ENCODE data around the gene ERLEC1. TPM values are rescaled to one million over a fixed set of nuclear protein-coding genes. Genes with fewer than 3 reads are reported as not detected.

The ERLEC1 gene
- total RNA-seq, 2 experiments from 2014 or later = 22.7 to 26.4 TPM

GRCh38 chr2:53787614-53788289 is 908 bp downstream of the ERLEC1 start:
- CTCF ChIA-PET (ENCODE audit: unreplicated experiment) = interaction anchor here (0.8 kb wide), 1 partner anchor 20 kb away, joined by 3 read pairs; the partner anchor contains the start of gene CHAC2
- intact Hi-C loops (cut with micrococcal nuclease; ENCODE audit: unreplicated experiment) = loop anchor here (5.0 kb wide), 1 partner anchor 315 kb away; no protein-coding TSS in a partner anchor
- POLR2A ChIA-PET = interaction anchor here (0.6 to 3.7 kb wide), 7 partner anchors 9 to 415 kb away, joined by 3 to 29 read pairs (median 4); partner anchors contain the start of gene CHAC2
- H3K9me3 ChIP-seq (ENCODE audit: low read length) = no peaks in the 10 kb centered on the region
- H3K4me1 ChIP-seq (ENCODE audit: insufficient read depth, low read length, poor library complexity, severe bottlenecking) = peaks cover 38% of the 10 kb centered on the region
- TF ChIP-seq EZH2phosphoT487 (IDR thresholded peaks at IDR 0.05; ENCODE audit: borderline replicate concordance, low read depth, low read length) = no peak
- TF ChIP-seq, protein P1, sequence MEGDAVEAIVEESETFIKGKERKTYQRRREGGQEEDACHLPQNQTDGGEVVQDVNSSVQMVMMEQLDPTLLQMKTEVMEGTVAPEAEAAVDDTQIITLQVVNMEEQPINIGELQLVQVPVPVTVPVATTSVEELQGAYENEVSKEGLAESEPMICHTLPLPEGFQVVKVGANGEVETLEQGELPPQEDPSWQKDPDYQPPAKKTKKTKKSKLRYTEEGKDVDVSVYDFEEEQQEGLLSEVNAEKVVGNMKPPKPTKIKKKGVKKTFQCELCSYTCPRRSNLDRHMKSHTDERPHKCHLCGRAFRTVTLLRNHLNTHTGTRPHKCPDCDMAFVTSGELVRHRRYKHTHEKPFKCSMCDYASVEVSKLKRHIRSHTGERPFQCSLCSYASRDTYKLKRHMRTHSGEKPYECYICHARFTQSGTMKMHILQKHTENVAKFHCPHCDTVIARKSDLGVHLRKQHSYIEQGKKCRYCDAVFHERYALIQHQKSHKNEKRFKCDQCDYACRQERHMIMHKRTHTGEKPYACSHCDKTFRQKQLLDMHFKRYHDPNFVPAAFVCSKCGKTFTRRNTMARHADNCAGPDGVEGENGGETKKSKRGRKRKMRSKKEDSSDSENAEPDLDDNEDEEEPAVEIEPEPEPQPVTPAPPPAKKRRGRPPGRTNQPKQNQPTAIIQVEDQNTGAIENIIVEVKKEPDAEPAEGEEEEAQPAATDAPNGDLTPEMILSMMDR (conservative IDR thresholded peaks at IDR 0.05; ENCODE audit: low read length) = no peak
- H3K4me3 ChIP-seq (ENCODE audit: low read depth, low read length, poor library complexity, severe bottlenecking) = peak overlapping the region; percentile 94
- H3K4me2 ChIP-seq (ENCODE audit: low read length) = peak overlapping the region; percentile 90
- peak; percentile 13 for DNase-seq (ENCODE audit: low spot score)
- peaks cover 78% of the 10 kb centered on the region for H3K79me2 ChIP-seq (ENCODE audit: insufficient read depth, low read depth, low read length)
- H2AFZ ChIP-seq (ENCODE audit: low read length) = peak overlapping the region; percentile 61
- H3K27ac ChIP-seq (ENCODE audit: low read depth, low read length, poor library complexity, severe bottlenecking) = peak overlapping the region; percentile 75
- BruUV-seq (replicated peaks) = TSS peak; percentile 77
- peaks cover 17% of the 10 kb centered on the region; the same call in 1 of the 2 replicates for H4K20me1 ChIP-seq (ENCODE audit: insufficient read depth, low read length)
- H3K9me2 ChIP-seq (ENCODE audit: insufficient read depth, low read length) = no peaks in the 10 kb centered on the region
- peaks cover 12% of the 10 kb centered on the region for H3K36me3 ChIP-seq (ENCODE audit: insufficient read depth, low read length)

DNA sequence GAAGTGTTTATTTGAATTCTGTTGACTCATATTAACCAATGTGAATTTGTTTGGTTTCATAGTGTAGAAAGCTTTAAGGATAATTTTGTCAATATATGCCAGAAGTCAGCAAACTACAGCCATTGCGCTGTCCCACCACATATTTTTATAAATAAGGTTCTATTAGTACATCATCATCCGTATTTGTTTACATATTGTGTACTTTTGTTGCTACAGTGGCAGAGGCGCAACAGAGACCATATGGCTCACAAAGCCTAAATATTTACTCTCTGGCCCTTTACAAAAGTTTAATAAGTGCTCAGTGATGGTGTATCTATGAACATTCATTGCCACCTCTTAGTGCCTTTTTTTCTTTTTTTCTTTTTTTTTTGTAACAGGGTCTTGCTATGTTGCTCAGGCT is 6.4 kb downstream of the ERLEC1 start:
- Histone ChIP-seq H2AFZ (ENCODE audit: low read length) (no peak overlapping the region), H3K27ac (ENCODE audit: low read depth, low read length, poor library complexity, severe bottlenecking) (no peak overlapping the region), H3K79me2 (ENCODE audit: insufficient read depth, low read depth, low read length) (peaks cover 27% of the 10 kb centered on the region), H3K9me3 (ENCODE audit: low read length) (no peaks in the 10 kb centered on the region), H3K36me3 (ENCODE audit: insufficient read depth, low read length) (peaks cover 32% of the 10 kb centered on the region), H4K20me1 (ENCODE audit: insufficient read depth, low read length) (peaks cover 1% of the 10 kb centered on the region; the same call in 1 of the 2 replicates), H3K9me2 (ENCODE audit: insufficient read depth, low read length) (no peaks in the 10 kb centered on the region), H3K4me1 (ENCODE audit: insufficient read depth, low read length, poor library complexity, severe bottlenecking) (peaks cover 5% of the 10 kb centered on the region), H3K4me3 (ENCODE audit: low read depth, low read length, poor library complexity, severe bottlenecking) (no peak overlapping the region), H3K4me2 (ENCODE audit: low read length) (no peak overlapping the region)
- ChIA-PET CTCF (ENCODE audit: unreplicated experiment) (no interaction called here), POLR2A (no interaction called here)
- no TSS peak for BruUV-seq (replicated peaks)
- TF ChIP-seq, protein P1 (conservative IDR thresholded peaks at IDR 0.05; ENCODE audit: low read length) = no peak
- no peak for TF ChIP-seq EZH2phosphoT487 (IDR thresholded peaks at IDR 0.05; ENCODE audit: borderline replicate concordance, low read depth, low read length)
- no peak for DNase-seq (ENCODE audit: low spot score)
- intact Hi-C loops (cut with micrococcal nuclease; ENCODE audit: unreplicated experiment) = no loop called here

DNA sequence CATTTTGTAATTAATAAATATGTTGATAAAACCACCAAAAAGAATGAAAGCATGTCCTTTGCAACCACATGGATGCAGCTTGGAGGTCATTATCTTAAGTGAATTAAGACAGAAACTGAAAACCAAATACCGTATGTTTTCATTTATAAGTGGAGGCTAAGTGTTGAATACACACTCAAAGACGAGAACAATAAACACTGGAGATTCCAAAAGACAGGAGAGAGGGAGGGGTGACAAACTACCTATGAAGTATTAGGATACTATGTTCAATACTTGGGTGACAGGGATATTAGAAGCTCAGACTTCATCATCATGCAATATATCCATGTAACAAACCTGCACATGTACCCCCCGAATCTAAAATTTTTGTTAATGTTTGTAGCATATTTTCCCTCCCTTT is 7.0 kb downstream of the ERLEC1 start:
- no peak for TF ChIP-seq EZH2phosphoT487 (IDR thresholded peaks at IDR 0.05; ENCODE audit: borderline replicate concordance, low read depth, low read length)
- TF ChIP-seq, protein P1 (conservative IDR thresholded peaks at IDR 0.05; ENCODE audit: low read length) = no peak
- peaks cover 36% of the 10 kb centered on the region for H3K36me3 ChIP-seq (ENCODE audit: insufficient read depth, low read length)
- no peak overlapping the region for H3K27ac ChIP-seq (ENCODE audit: low read depth, low read length, poor library complexity, severe bottlenecking)
- no TSS peak for BruUV-seq (replicated peaks)
- H3K4me2 ChIP-seq (ENCODE audit: low read length) = no peak overlapping the region
- POLR2A ChIA-PET = no interaction called here
- CTCF ChIA-PET (ENCODE audit: unreplicated experiment) = no interaction called here
- H3K9me3 ChIP-seq (ENCODE audit: low read length) = no peaks in the 10 kb centered on the region
- H3K4me3 ChIP-seq (ENCODE audit: low read depth, low read length, poor library complexity, severe bottlenecking) = no peak overlapping the region
- intact Hi-C loops (cut with micrococcal nuclease; ENCODE audit: unreplicated experiment) = no loop called here
- no peaks in the 10 kb centered on the region for H4K20me1 ChIP-seq (ENCODE audit: insufficient read depth, low read length)
- H3K9me2 ChIP-seq (ENCODE audit: insufficient read depth, low read length) = no peaks in the 10 kb centered on the region
- H3K4me1 ChIP-seq (ENCODE audit: insufficient read depth, low read length, poor library complexity, severe bottlenecking) = no peaks in the 10 kb centered on the region
- H3K79me2 ChIP-seq (ENCODE audit: insufficient read depth, low read depth, low read length) = peaks cover 22% of the 10 kb centered on the region
- no peak overlapping the region for H2AFZ ChIP-seq (ENCODE audit: low read length)
- DNase-seq (ENCODE audit: low spot score) = no peak
